ENCODE measurements around the gene SULF2.

DNA sequence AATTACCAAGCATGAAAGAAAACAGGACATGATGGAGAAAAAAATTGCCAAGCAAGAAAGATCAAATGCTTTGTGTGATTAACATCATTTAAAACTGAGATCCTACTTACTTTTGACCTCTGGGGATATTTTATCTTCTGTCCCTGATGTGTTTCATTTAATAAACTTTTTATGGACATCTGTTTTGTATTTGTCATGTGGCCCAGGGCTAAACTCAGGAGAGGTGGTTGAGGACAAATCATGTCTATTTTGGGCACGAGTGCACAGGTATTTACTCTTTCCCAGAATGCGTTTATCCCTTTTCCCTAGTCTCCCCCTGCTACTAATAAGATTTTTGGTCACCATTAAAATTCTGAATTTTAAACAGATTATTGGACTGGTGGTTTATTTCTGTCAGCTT lies 155.4 kb downstream of the SULF2 start:
- TF ChIP-seq CEBPB (IDR thresholded peaks at IDR 0.05; ENCODE audit: low read depth) (no peak), POLR2AphosphoS5 (IDR thresholded peaks at IDR 0.05; ENCODE audit: low read depth, low read length) (no peak), EZH2phosphoT487 (IDR thresholded peaks at IDR 0.05; ENCODE audit: borderline replicate concordance) (no peak), RAD21 (IDR thresholded peaks at IDR 0.05; ENCODE audit: low read depth) (no peak)
- TF ChIP-seq, protein P1, sequence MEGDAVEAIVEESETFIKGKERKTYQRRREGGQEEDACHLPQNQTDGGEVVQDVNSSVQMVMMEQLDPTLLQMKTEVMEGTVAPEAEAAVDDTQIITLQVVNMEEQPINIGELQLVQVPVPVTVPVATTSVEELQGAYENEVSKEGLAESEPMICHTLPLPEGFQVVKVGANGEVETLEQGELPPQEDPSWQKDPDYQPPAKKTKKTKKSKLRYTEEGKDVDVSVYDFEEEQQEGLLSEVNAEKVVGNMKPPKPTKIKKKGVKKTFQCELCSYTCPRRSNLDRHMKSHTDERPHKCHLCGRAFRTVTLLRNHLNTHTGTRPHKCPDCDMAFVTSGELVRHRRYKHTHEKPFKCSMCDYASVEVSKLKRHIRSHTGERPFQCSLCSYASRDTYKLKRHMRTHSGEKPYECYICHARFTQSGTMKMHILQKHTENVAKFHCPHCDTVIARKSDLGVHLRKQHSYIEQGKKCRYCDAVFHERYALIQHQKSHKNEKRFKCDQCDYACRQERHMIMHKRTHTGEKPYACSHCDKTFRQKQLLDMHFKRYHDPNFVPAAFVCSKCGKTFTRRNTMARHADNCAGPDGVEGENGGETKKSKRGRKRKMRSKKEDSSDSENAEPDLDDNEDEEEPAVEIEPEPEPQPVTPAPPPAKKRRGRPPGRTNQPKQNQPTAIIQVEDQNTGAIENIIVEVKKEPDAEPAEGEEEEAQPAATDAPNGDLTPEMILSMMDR (IDR thresholded peaks at IDR 0.05 in 2 of 3, conservative IDR thresholded peaks at IDR 0.05 in 1 of 3; ENCODE audit: borderline replicate concordance in 1 of 3, insufficient read depth in 1 of 3, low read depth in 2 of 3, low read length in 2 of 3), result no peak
- TF ChIP-seq, protein P2, sequence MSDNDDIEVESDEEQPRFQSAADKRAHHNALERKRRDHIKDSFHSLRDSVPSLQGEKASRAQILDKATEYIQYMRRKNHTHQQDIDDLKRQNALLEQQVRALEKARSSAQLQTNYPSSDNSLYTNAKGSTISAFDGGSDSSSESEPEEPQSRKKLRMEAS (IDR thresholded peaks at IDR 0.05), result no peak
